Heart left ventricle (tissue), 16 donors: ENCODE data around the gene ZFAND3. TPM values are rescaled to one million over a fixed set of nuclear protein-coding genes. Genes with fewer than 3 reads are reported as not detected.
"Not testable (repeated sequence)": the region's sequence is repeated elsewhere in the genome, so short reads cannot be mapped to it uniquely, and the experiment has no call there.

Source experiments
- ATAC-seq, 4 donors: fragments of 200-7000 bp; cut with Tn5 transposase; one replicate each; pipeline ENCODE4 v1.9.1; 2020 to 2022; ENCODE audit warnings: moderate library complexity in 4 of 4, mild to moderate bottlenecking in 3 of 4, moderate number of reproducible peaks in 1 of 4
- DNase-seq, 5 donors: peaks; one replicate each; pipeline ENCODE4 v3.0.0-alpha.2; 2020
- H3K27ac ChIP-seq, 12 donors: fragments of 200-600 bp; sonication (generic) in 4 of 12; one replicate each; pipeline versions ENCODE4 v1.5.0 to v1.8.0; 2016 to 2022; ENCODE audit warnings: mild to moderate bottlenecking in 2 of 12
- H3K27me3 ChIP-seq, 9 donors: fragments of 200-600 bp; sonication (generic) in 2 of 9; one replicate each; pipeline versions ENCODE4 v1.5.1 to v1.8.0; 2016 to 2022; ENCODE audit warnings: mild to moderate bottlenecking in 3 of 9
- H3K36me3 ChIP-seq, 9 donors: fragments of 200-600 bp; sonication (generic) in 2 of 9; one replicate each; pipeline versions ENCODE4 v1.5.0 to v1.8.0; 2018 to 2022; ENCODE audit warnings: mild to moderate bottlenecking in 2 of 9
- H3K4me1 ChIP-seq, 12 donors: fragments of 200-600 bp; sonication (generic) in 4 of 12; one replicate each; pipeline versions ENCODE4 v1.5.0 to v1.8.0; 2016 to 2022; ENCODE audit warnings: mild to moderate bottlenecking in 3 of 12
- H3K4me3 ChIP-seq, 12 donors: fragments of 200-600 bp; sonication (generic) in 4 of 12; one replicate each; pipeline versions ENCODE4 v1.5.0 to v1.8.0; 2017 to 2022; ENCODE audit warnings: mild to moderate bottlenecking in 9 of 12, moderate library complexity in 4 of 12
- H3K9me3 ChIP-seq, 12 donors: fragments of 200-600 bp; sonication (generic) in 4 of 12; one replicate each; pipeline versions ENCODE4 v1.5.0 to v1.8.0; 2016 to 2022; ENCODE audit warnings: mild to moderate bottlenecking in 1 of 12
- CTCF ChIP-seq, 12 donors: fragments of 200-600 bp; sonication (generic) in 4 of 12; IDR thresholded peaks; one replicate each; pipeline versions ENCODE4 v1.5.0 to v1.8.0; 2018 to 2022; ENCODE audit warnings: antibody characterized with exemption in 12 of 12, mild to moderate bottlenecking in 5 of 12
- POLR2A ChIP-seq, 2 donors: fragments of 450-650 bp; IDR thresholded peaks; one replicate each; pipeline ENCODE4 v1.6.1; 2017; ENCODE audit warnings: antibody characterized with exemption in 2 of 2, mild to moderate bottlenecking in 2 of 2, moderate library complexity in 2 of 2
- WGBS, 4 donors: extraction: QIAGEN DNeasy Blood & Tissue Kit in 2 of 4; methylation state at CpG; one replicate each; pipeline versions ENCODE4 v1.1.5 to v1.1.7; 2013 to 2018; 5-methylcytosine and 5-hydroxymethylcytosine counted together
- intact Hi-C, 10 donors: fragments of 100-400 bp; cut with DNase I; formaldehyde crosslinking; loops; one replicate each; pipeline versions ENCODE4 v1.11.1 to v1.14.2; 2022
- polyA plus RNA-seq, 2 donors: library from polyadenylated mRNA; stranded (reverse); fragments of 200-250 nt; gene quantifications; one replicate each; pipeline ENCODE4 v1.2.3, GENCODE V29; 2013
- total RNA-seq, 9 donors: library from RNA; depleted of rRNA in 2 of 9; stranded (reverse); fragments of >200 nt in 2 of 9; fragmentation: NEBNext Ultra II Directional in 3 of 9; extraction: Animal tissue kit (Norgen Biotek cat#: 25700) in 3 of 9; gene quantifications; one replicate each; pipeline versions ENCODE4 v1.1.0 to v1.2.4, GENCODE V29; 2016 to 2023
- donor health status: ischemic (EF 13 %, LVEDD 7.1; RV severe dilation, severe dysfunction).
- donor health status: healthy with polysubstance abuse.
- donor health status: DM: no; HTN: yes; CAD: no.
- donor health status: DM: no; HTN: no; CAD: no.
- donor health status: ischemic (EF 25% LVEDD 6.9; RV normal size, moderate dysfunction).
- donor health status: ischemic (EF 25% LVEDD 5.7; RV mildly dilated, moderate dysfunction).
- donor health status: healthy.
- donor health status: DM: yes; HTN: yes; CAD: no.
- donor health status: ischemic (EF 35%, LVEDD 5.7; RV mildly dilated, moderate dysfunction).
- donor health status: nonischemic (EF 11% LVEDD 7.7; RV severe dilation, severe dysfunction).
- donor health status: DM: yes; HTN: yes; CAD: no.
- donor health status: PGD.
- donor health status: ischemic (EF 29% LVEDD 5.4; RV normal size, mild dysfunction).
- donor health status: nonischemic (EF 23%, LVEDD 6.1; RV moderate dilation, normal function).

Gene ZFAND3
- total and polyA plus RNA-seq, 11 donors = 29.1 to 114 (median 88.2) TPM

- 80 to 89% (median 85%) methylated on average over 7 of the region's 7 CpGs for WGBS, 4 donors
- no peak for TF ChIP-seq POLR2A (IDR thresholded peaks at IDR 0.05)
- no peak for TF ChIP-seq CTCF (IDR thresholded peaks at IDR 0.05)
- intact Hi-C loops = no loop called here
- H3K36me3 ChIP-seq = no peaks in the 10 kb centered on the region
- peak; percentile 22 to 50 (median 31) for ATAC-seq
- no peak overlapping the region for H3K4me3 ChIP-seq
- H3K9me3 ChIP-seq = no peaks in the 10 kb centered on the region
- no peaks in the 10 kb centered on the region for H3K27me3 ChIP-seq
- DNase-seq = no peak
- H3K27ac ChIP-seq = no peak overlapping the region
- peaks cover 0 to 59% (median 31%) of the 10 kb centered on the region in 12 donors for H3K4me1 ChIP-seq
Observed at GRCh38 chr6:37878150-37878710, 58.7 kb downstream of the ZFAND3 start.

GRCh38 chr6:37880602-37881001, 61.1 kb downstream of the ZFAND3 start:
- 77 to 82% (median 78%) methylated on average over 3 to 5 of the region's 5 CpGs for WGBS, 4 donors
- ATAC-seq, DNase-seq, H3K27ac ChIP-seq, H3K36me3 ChIP-seq, H3K9me3 ChIP-seq, H3K27me3 ChIP-seq, intact Hi-C loops, H3K4me3 ChIP-seq: not testable (repeated sequence)
- H3K4me1 ChIP-seq = peaks cover 0 to 53% (median 36%) of the 10 kb centered on the region in 12 donors

- TF ChIP-seq CTCF (IDR thresholded peaks at IDR 0.05) = no peak
- no peak for TF ChIP-seq POLR2A (IDR thresholded peaks at IDR 0.05)
- DNase-seq = no peak
- ATAC-seq = no peak
- Histone ChIP-seq H3K27ac (no peak overlapping the region), H3K27me3 (no peaks in the 10 kb centered on the region), H3K36me3 (no peaks in the 10 kb centered on the region), H3K4me1 (peaks cover 0 to 53% (median 32%) of the 10 kb centered on the region in 12 donors), H3K9me3 (no peaks in the 10 kb centered on the region), H3K4me3 (no peak overlapping the region)
- 96 to 100% (median 98%) methylated on average over 2 of the region's 2 CpGs for WGBS, 4 donors
- intact Hi-C loops = no loop called here
Observed at GRCh38 chr6:37882292-37882691, 62.8 kb downstream of the ZFAND3 start.

- H3K27ac ChIP-seq = no peak overlapping the region
- intact Hi-C loops = no loop called here
- ATAC-seq (no peak), DNase-seq (no peak)
- H3K4me1 ChIP-seq = peaks cover 0 to 51% (median 32%) of the 10 kb centered on the region in 12 donors
- H3K27me3 ChIP-seq = no peaks in the 10 kb centered on the region
- TF ChIP-seq POLR2A (IDR thresholded peaks at IDR 0.05) = no peak
- no peak for TF ChIP-seq CTCF (IDR thresholded peaks at IDR 0.05)
- WGBS, 4 donors = 95 to 100% (median 99%) methylated on average over 2 of the region's 2 CpGs
- H3K4me3 ChIP-seq = no peak overlapping the region
- H3K9me3 ChIP-seq = no peaks in the 10 kb centered on the region
- H3K36me3 ChIP-seq = no peaks in the 10 kb centered on the region
Observed at GRCh38 chr6:37882724-37883413, 63.3 kb downstream of the ZFAND3 start.
